RWPE1 (cell line): ENCODE measurements around the gene SLC34A3.
A peak's percentile ranks its signal among the peaks of the same experiment; 100 is the strongest.

Source experiments
- CTCF ChIA-PET: fragments of 350-600 bp; sonication (Branson Sonifier 250); formaldehyde crosslinking; extraction: SDS; loops from one replicate; lab custom pipeline; 2021; lab: Yijun Ruan, JAX
- POLR2A ChIA-PET: fragments of 400-600 bp; formaldehyde crosslinking; extraction: SDS; loops from one replicate; lab custom pipeline; 2020; ENCODE audit warnings: antibody characterized with exemption; ENCODE audit not compliant: low non-redundant PET; lab: Yijun Ruan, JAX
- DNase-seq: peaks from one replicate; pipeline ENCODE4 v3.0.0; 2012; ENCODE audit warnings: low spot score
- H3K27ac ChIP-seq: fragments of 450-650 bp; 2 replicates; pipeline ENCODE4 v1.5.1; 2017
- CTCF ChIP-seq: fragments of 450-650 bp; conservative IDR thresholded peaks from 2 replicates; pipeline ENCODE4 v1.5.1; 2017; ENCODE audit warnings: low read depth, mild to moderate bottlenecking

The SLC34A3 gene

GRCh38 chr9:137222190-137223077 lies 8.3 kb upstream of the SLC34A3 start, which contains the start of gene RNF208:
RNF208 (minus strand) TSS chr9:137222240; CDS start chr9:137221212, 1,028 bp downstream.
- POLR2A ChIA-PET, result interaction anchor here (0.5 to 1.5 kb wide), 7 partner anchors 15 to 152 kb away, joined by 3 to 7 read pairs (median 3); partner anchors contain the start of gene SSNA1

DNA sequence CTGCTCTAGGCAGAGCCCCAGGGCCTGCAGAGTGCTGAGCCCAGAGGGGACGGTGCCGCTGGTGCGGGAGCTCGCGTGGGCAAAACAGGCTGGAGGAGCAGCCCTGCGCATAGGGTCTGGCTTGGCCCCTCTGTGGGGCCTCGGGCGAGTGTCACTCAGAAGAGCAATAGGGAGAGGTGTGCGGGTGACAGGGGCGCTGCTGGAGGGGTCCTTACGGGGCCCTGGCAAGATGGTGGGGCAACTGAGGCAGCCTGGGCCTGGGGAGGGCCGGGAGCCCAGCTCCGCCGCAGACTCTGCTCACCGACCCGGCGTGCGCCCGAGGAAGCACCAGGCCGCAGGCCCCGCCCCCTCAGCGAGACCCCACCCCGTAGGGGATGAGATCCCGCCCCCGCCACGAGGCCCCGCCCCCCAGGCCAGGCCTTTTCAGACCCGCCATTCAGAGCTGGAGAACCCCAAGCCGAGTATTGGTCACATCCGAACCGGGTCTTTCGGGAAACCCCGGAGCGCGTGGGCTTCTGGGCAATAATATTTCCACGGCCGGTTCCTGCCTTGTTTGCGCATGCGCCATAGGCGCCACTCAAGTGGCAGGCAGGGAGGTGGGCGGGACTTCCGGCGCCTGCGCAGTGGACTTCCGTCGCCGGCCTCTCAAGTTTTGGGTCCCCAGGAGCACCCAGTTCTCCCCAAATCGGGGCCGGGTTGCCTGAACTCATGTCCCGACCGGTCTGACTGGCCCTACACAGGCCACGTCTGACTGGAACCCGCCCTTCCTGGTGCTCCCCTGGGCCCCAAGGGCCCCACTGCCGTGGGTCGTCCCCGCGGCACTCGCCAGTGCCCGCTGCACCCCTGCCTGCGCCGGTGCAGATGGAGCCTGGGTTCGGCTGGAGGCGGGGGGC lies 7.4 kb upstream of the SLC34A3 start:
- ChIA-PET CTCF (interaction anchor here (0.5 to 2.1 kb wide), 7 partner anchors 9 to 94 kb away, joined by 3 to 16 read pairs (median 4); partner anchors contain the start of genes NDOR1, SSNA1 and TMEM203), POLR2A (interaction anchor here (0.6 to 1.5 kb wide), 8 partner anchors 14 to 223 kb away, joined by 3 to 7 read pairs (median 4); no protein-coding TSS in a partner anchor)
- H3K27ac ChIP-seq, result peak overlapping the region; percentile 95
- DNase-seq, result peak; percentile 99
- no peak for TF ChIP-seq CTCF

More at GRCh38 chr9:137222190-137223077, 8.3 kb upstream of the SLC34A3 start, which contains the start of gene RNF208:
- DNase-seq, result no peak
- no peak for TF ChIP-seq CTCF
- CTCF ChIA-PET, result interaction anchor here (0.6 to 2.1 kb wide), 4 partner anchors 14 to 93 kb away, joined by 3 to 16 read pairs (median 4); partner anchors contain the start of genes NDOR1, SSNA1 and TMEM203
- H3K27ac ChIP-seq, result peak within 1 kb of the TSS; percentile 95

DNA sequence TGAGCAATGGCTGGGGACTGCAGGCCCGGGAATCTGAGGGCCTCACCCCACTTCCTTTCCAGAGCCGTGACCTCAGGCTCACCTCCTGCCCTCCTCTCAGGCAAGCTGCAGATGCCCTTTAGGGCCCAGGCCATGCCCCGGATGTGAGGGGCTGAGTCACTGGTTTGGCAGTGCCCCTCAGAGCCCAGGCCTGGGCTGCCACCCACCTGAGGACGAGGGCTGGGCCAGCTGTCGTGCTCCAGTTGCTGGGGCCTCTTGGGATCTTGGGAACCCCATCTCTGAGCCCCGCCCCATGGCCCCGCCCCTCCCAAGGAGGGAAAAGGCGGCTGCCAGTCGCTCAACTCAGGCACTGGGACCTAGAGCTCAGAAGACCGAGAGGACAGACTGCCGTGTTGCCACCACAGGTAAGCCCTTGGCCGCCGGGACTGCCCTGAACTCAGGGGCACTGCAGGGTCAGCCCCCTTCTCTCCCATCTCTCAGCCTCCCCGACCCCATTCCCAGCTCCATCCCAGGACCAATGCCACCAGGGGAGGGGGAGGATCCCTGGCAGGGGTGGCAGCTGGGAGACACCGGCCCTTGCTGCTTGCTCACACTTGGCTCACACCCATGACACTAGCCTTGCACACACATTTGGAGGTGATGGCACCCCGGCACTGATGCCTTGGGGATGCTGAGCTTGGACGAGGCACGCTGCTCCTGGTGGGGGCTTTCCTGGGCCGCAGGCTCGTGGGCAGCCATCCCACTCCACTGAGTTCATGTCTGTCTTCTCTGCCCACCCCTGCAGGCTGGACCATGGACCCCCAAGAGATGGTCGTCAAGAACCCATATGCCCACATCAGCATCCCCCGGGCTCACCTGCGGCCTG lies 5.6 kb upstream of the SLC34A3 start, which contains the start of gene CYSRT1:
Gene CYSRT1, plus strand, starts transcription at position 345 of the 865 bp plus-strand sequence. Its CDS starts 448 bp downstream, at position 793.
- ChIA-PET POLR2A (interaction anchor here (0.6 to 1.3 kb wide), 4 partner anchors 14 to 198 kb away, joined by 3 to 5 read pairs (median 4); partner anchors contain the start of genes ANAPC2, EXD3, NOXA1 and SSNA1), CTCF (interaction anchor here (0.6 to 1.7 kb wide), 7 partner anchors 11 to 458 kb away, joined by 3 to 5 read pairs (median 4); no protein-coding TSS in a partner anchor)
- no peak for TF ChIP-seq CTCF
- peak within 1 kb of the TSS; percentile 95 for H3K27ac ChIP-seq
- peak; percentile 70 for DNase-seq

DNA sequence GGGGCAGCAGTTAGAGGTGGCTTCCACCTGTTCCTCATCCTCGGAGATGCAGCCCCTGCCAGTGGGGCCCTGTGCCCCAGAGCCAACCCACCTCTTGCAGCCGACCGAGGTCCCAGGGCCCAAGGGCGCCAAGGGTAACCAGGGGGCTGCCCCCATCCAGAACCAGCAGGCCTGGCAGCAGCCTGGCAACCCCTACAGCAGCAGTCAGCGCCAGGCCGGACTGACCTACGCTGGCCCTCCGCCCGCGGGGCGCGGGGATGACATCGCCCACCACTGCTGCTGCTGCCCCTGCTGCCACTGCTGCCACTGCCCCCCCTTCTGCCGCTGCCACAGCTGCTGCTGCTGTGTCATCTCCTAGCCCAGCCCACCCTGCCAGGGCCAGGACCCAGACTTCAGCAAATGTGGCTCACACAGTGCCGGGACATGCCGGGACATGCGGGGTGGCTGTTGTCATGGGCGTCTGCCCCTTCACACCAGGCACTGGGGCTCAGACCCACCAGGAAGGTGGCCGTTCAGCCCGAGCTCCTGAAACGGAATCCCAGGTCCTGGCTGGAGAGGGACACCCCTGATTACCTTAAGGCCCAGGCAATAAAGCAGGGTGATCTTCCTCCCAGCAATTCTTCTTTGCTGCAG lies 4.9 kb upstream of the SLC34A3 start:
- CTCF ChIA-PET, result interaction anchor here (0.6 to 3.3 kb wide), 12 partner anchors 9 to 458 kb away, joined by 3 to 37 read pairs (median 8); partner anchors contain the start of genes ANAPC2, SSNA1 and TPRN
- H3K27ac ChIP-seq, result peak overlapping the region; percentile 95

More for the DNA sequence above, 4.9 kb upstream of the SLC34A3 start:
- DNase-seq, result no peak
- POLR2A ChIA-PET, result interaction anchor here (1.0 to 2.3 kb wide), 5 partner anchors 9 to 96 kb away, joined by 3 to 16 read pairs (median 4); partner anchors contain the start of genes ANAPC2 and SSNA1
- TF ChIP-seq CTCF, result no peak
